GM19372 (cell line): ENCODE measurements around the gene TOP3A.

Source experiments
- ATAC-seq: cut with Tn5 transposase; IDR thresholded peaks from one replicate; pipeline ENCODE4 v1.9.1; 2021; ENCODE audit warnings: mild to moderate bottlenecking, low read depth, moderate library complexity; ENCODE audit not compliant: unreplicated experiment

The TOP3A gene

GRCh38 chr17:18235743-18236256 lies 79.0 kb downstream of the TOP3A start:
- no peak for ATAC-seq

GRCh38 chr17:18234853-18235380 lies 79.9 kb downstream of the TOP3A start:
- no peak for ATAC-seq

- no peak for ATAC-seq
Measured at GRCh38 chr17:18233803-18234518, 80.8 kb downstream of the TOP3A start.

GRCh38 chr17:18231164-18231563 lies 83.6 kb downstream of the TOP3A start:
- ATAC-seq = no peak

GRCh38 chr17:18230288-18231141 lies 84.3 kb downstream of the TOP3A start:
- ATAC-seq = no peak

GRCh38 chr17:18229771-18230170 lies 85.0 kb downstream of the TOP3A start:
- ATAC-seq = no peak

GRCh38 chr17:18229254-18229653 lies 85.5 kb downstream of the TOP3A start:
- ATAC-seq = no peak

GRCh38 chr17:18228176-18228682 lies 86.6 kb downstream of the TOP3A start:
- no peak for ATAC-seq

- ATAC-seq = no peak
Measured at GRCh38 chr17:18227635-18228034, 87.2 kb downstream of the TOP3A start.

- ATAC-seq = no peak
Measured at GRCh38 chr17:18226284-18226945, 88.4 kb downstream of the TOP3A start.

- ATAC-seq = peak; percentile 10
Measured at GRCh38 chr17:18225642-18226283, 89.0 kb downstream of the TOP3A start.

GRCh38 chr17:18225121-18225641 lies 89.6 kb downstream of the TOP3A start, which contains the start of gene LLGL1:
Gene LLGL1, plus strand, starts transcription at chr17:18225635. Its CDS starts 48 bp downstream, at chr17:18225683.
- ATAC-seq = peak; percentile 97

GRCh38 chr17:18224387-18225120 lies 90.2 kb downstream of the TOP3A start:
- ATAC-seq = no peak

GRCh38 chr17:18224053-18224386 lies 90.8 kb downstream of the TOP3A start:
- ATAC-seq = no peak
